A549 (cell line): ENCODE measurements around the gene U2AF1L4. TPM values are rescaled to one million over a fixed set of nuclear protein-coding genes. Genes with fewer than 3 reads are reported as not detected.
A peak's percentile ranks its signal among the peaks of the same experiment; 100 is the strongest.

Experiments used
- ATAC-seq, 2 experiments: fragments of 200-7000 bp in 1 of 2; fragments of >200 bp in 1 of 2; cut with Nextera tagmentation in 1 of 2; cut with Tn5 transposase in 1 of 2; 3 replicates each; pipeline versions ENCODE4 v1.8.0 to v1.9.1; 2018 to 2020; ENCODE audit warnings: mild to moderate bottlenecking in 1 of 2, moderate library complexity in 1 of 2
- CTCF ChIA-PET: fragments of 300-600 bp; sonication (Branson Sonifier 250); formaldehyde crosslinking; extraction: SDS; loops from one replicate; lab custom pipeline; 2021; ENCODE audit warnings: antibody characterized with exemption, inconsistent platforms; lab: Yijun Ruan, JAX
- POLR2A ChIA-PET: fragments of 350-600 bp; formaldehyde crosslinking; extraction: SDS; loops from one replicate; lab custom pipeline; 2021; ENCODE audit warnings: antibody characterized with exemption, inconsistent platforms; lab: Yijun Ruan, JAX
- DNase-seq, 2 experiments: peaks; one replicate each; pipeline versions ENCODE4 v3.0.0 to v3.0.0-alpha.2; 2011 to 2016; ENCODE audit warnings: low read depth in 1 of 2, low spot score in 1 of 2
- FAIRE-seq: peaks from 2 replicates; lab custom pipeline; 2011; peaks lifted over from hg19 to GRCh38; lab: Jason Lieb, UNC
- H3K27ac ChIP-seq, 2 experiments: fragments of >200 bp; sonication (Bioruptor Twin); formaldehyde crosslinking; 3 replicates each; pipeline ENCODE4 v1.5.1; 2016 to 2017
- H3K4me1 ChIP-seq: fragments of >200 bp; sonication (Bioruptor Twin); formaldehyde crosslinking; 3 replicates; pipeline ENCODE4 v1.6.1; 2016
- H3K4me2 ChIP-seq: fragments of >200 bp; sonication (Bioruptor Twin); formaldehyde crosslinking; 3 replicates; pipeline ENCODE4 v1.6.1; 2016
- H3K4me3 ChIP-seq: fragments of >200 bp; sonication (Bioruptor Twin); formaldehyde crosslinking; 3 replicates; pipeline ENCODE4 v1.5.1; 2016
- H3K9me3 ChIP-seq: fragments of >200 bp; sonication (Bioruptor Twin); formaldehyde crosslinking; 3 replicates; pipeline ENCODE4 v1.6.1; 2016
- BHLHE40 ChIP-seq: IDR thresholded peaks from 2 replicates; pipeline ENCODE4 v1.6.1; 2012; ENCODE audit warnings: low read depth, low read length, inconsistent platforms
- CHD2 ChIP-seq: fragments of 150-350 bp; IDR thresholded peaks from 2 replicates; pipeline ENCODE4 v1.6.1; 2014; ENCODE audit warnings: low read length; ENCODE audit not compliant: partially characterized antibody
- EHF ChIP-seq: fragments of 250-450 bp; sonication (Bioruptor Pico); IDR thresholded peaks from 2 replicates; pipeline ENCODE4 v1.5.0; 2020; ENCODE audit warnings: mild to moderate bottlenecking
- FOSL2 ChIP-seq, 2 experiments: fragments of 450-650 bp in 1 of 2; fragments of >200 bp in 1 of 2; sonication (Bioruptor Twin) in 1 of 2; formaldehyde crosslinking; IDR thresholded peaks; 2 replicates each; pipeline versions ENCODE4 v1.5.0 to v1.6.1; 2016 to 2020; ENCODE audit warnings: mild to moderate bottlenecking in 1 of 2, moderate library complexity in 1 of 2
- HDAC2 ChIP-seq: fragments of 200-600 bp; sonication (generic); IDR thresholded peaks from 2 replicates; pipeline ENCODE4 v1.6.1; 2016
- JUN ChIP-seq, 2 experiments: fragments of >200 bp; sonication (Bioruptor Twin); formaldehyde crosslinking; IDR thresholded peaks; 2 replicates in 1 of 2; 3 replicates in 1 of 2; pipeline ENCODE4 v1.6.1; 2016 to 2017
- KDM5A ChIP-seq: fragments of 200-600 bp; sonication (generic); IDR thresholded peaks from 2 replicates; pipeline ENCODE4 v1.6.1; 2016; ENCODE audit warnings: antibody characterized with exemption, mild to moderate bottlenecking
- MAFK ChIP-seq: fragments of 450-650 bp; IDR thresholded peaks from 2 replicates; pipeline ENCODE4 v1.6.1; 2014; ENCODE audit not compliant: partially characterized antibody
- MAZ ChIP-seq: fragments of 150-350 bp; IDR thresholded peaks from 2 replicates; pipeline ENCODE4 v1.6.1; 2014; ENCODE audit warnings: antibody characterized with exemption, low read depth, low read length, borderline replicate concordance
- MYC ChIP-seq: IDR thresholded peaks from 2 replicates; pipeline ENCODE4 v1.6.1; 2012; ENCODE audit warnings: mild to moderate bottlenecking, inconsistent platforms, low read length, improper control_type of control experiment, borderline replicate concordance
- NFE2L2 ChIP-seq: fragments of 150-350 bp; conservative IDR thresholded peaks from 2 replicates; pipeline ENCODE4 v1.6.1; 2014; ENCODE audit warnings: low read length
- NR3C1 ChIP-seq: fragments of >200 bp; sonication (Bioruptor Twin); formaldehyde crosslinking; IDR thresholded peaks from 3 replicates; pipeline ENCODE4 v1.6.1; 2017
- PHF8 ChIP-seq: fragments of 200-600 bp; sonication (generic); IDR thresholded peaks from 2 replicates; pipeline ENCODE4 v1.6.1; 2016; ENCODE audit warnings: low read depth, mild to moderate bottlenecking, antibody characterized with exemption, moderate library complexity, borderline replicate concordance
- RAD21 ChIP-seq, 2 experiments: fragments of >200 bp in 1 of 2; sonication (Bioruptor Twin) in 1 of 2; formaldehyde crosslinking in 1 of 2; IDR thresholded peaks in 1 of 2; conservative IDR thresholded peaks in 1 of 2; 2 replicates in 1 of 2; 3 replicates in 1 of 2; pipeline ENCODE4 v1.6.1; 2012 to 2018; ENCODE audit warnings: inconsistent platforms in 1 of 2
- RARB ChIP-seq: fragments of 250-450 bp; sonication (Bioruptor Pico); IDR thresholded peaks from 2 replicates; pipeline ENCODE4 v1.8.0; 2021; ENCODE audit warnings: mild to moderate bottlenecking, moderate library complexity
- RNF2 ChIP-seq: fragments of 200-600 bp; sonication (generic); IDR thresholded peaks from 2 replicates; pipeline ENCODE4 v1.6.1; 2016; ENCODE audit warnings: low read depth, mild to moderate bottlenecking, antibody characterized with exemption, moderate library complexity, borderline replicate concordance
- SREBF2 ChIP-seq: fragments of 450-650 bp; IDR thresholded peaks from 2 replicates; pipeline ENCODE4 v1.6.1; 2014; ENCODE audit warnings: mild to moderate bottlenecking, moderate library complexity
- TP53 ChIP-seq: fragments of 250-450 bp; sonication (Bioruptor Pico); IDR thresholded peaks from 2 replicates; pipeline ENCODE4 v1.5.0; 2021; ENCODE audit warnings: mild to moderate bottlenecking, moderate library complexity
- ZFP36 ChIP-seq: fragments of 450-650 bp; IDR thresholded peaks from 2 replicates; pipeline ENCODE4 v1.6.1; 2014; ENCODE audit warnings: borderline replicate concordance; ENCODE audit not compliant: partially characterized antibody
- ZNF302 ChIP-seq: fragments of 250-450 bp; sonication (Bioruptor Pico); IDR thresholded peaks from 2 replicates; pipeline ENCODE4 v1.9.0; 2021; ENCODE audit warnings: inconsistent platforms, mild to moderate bottlenecking, moderate library complexity
- ZSCAN20 ChIP-seq: fragments of 250-450 bp; sonication (Bioruptor Pico); IDR thresholded peaks from 2 replicates; pipeline ENCODE4 v1.8.0; 2022; ENCODE audit warnings: mild to moderate bottlenecking, moderate library complexity
- WGBS: methylation state at CpG from one replicate; pipeline ENCODE4 v1.1.6; 2017; ENCODE audit errors: missing lambda C conversion rate; 5-methylcytosine and 5-hydroxymethylcytosine counted together
- polyA plus RNA-seq, 4 experiments: library from polyadenylated mRNA; depleted of rRNA in 3 of 4; stranded (reverse); fragments of >200 nt; fragmentation: RNase III in 1 of 4; extraction: RNeasy Plus Mini Kit Qiagen cat#74134 plus additional on column Dnase treatment in 1 of 4; gene quantifications; 2 replicates in 3 of 4; 3 replicates in 1 of 4; pipeline ENCODE4 v1.2.3, GENCODE V29; 2011 to 2017
- TF ChIP-seq, protein P1 (sequence below): IDR thresholded peaks from 2 replicates; pipeline ENCODE4 v1.6.1; 2012
- TF ChIP-seq, protein P2 (sequence below): IDR thresholded peaks from 2 replicates; pipeline ENCODE4 v1.6.1; 2012; ENCODE audit warnings: low read depth, borderline replicate concordance
- TF ChIP-seq, protein P3 (sequence below): fragments of >200 bp; sonication (Bioruptor Twin); formaldehyde crosslinking; IDR thresholded peaks from 3 replicates; pipeline ENCODE4 v1.5.1; 2016

Gene U2AF1L4
- polyA plus RNA-seq, 2 of the 4 experiments (the other 2 are of a cell fraction), result 41.1 to 42.8 TPM

DNA sequence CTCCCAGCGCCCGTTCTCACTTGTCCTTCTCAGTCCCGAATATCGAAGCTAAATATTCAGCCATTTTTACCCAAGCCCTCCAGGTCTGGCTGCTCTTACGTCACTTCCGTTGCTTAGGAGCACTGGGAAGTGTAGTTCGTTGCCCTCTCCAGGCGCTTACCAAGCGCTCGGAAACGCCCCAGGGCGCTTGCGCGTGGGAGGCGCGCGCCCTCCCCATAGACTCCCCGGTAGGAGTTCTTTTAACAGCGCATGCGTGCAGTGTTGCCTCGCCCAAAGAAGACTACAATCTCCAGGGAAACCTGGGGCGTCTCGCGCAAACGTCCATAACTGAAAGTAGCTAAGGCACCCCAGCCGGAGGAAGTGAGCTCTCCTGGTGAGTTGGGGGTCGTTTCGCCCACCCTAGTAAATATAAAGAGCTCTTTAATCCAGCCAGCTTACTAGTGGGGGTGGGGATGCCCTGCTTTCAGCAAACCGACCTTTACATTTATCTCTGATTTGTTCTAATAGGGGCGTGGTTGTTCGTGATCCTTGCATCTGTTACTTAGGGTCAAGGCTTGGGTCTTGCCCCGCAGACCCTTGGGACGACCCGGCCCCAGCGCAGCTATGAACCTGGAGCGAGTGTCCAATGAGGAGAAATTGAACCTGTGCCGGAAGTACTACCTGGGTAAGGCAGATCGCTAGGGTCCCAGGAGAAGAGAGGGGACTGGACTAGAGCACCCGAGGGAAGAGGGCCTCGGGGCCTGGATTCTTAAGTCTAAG, at the start of gene U2AF1L4, which contains the start of gene PSENEN (continued):
- peak; percentile 38; the same call in 1 of the 2 replicates for TF ChIP-seq KDM5A
- TF ChIP-seq, protein P1, sequence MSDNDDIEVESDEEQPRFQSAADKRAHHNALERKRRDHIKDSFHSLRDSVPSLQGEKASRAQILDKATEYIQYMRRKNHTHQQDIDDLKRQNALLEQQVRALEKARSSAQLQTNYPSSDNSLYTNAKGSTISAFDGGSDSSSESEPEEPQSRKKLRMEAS, result peak; percentile 4; the same call in 1 of the 2 replicates
- TF ChIP-seq, protein P2, sequence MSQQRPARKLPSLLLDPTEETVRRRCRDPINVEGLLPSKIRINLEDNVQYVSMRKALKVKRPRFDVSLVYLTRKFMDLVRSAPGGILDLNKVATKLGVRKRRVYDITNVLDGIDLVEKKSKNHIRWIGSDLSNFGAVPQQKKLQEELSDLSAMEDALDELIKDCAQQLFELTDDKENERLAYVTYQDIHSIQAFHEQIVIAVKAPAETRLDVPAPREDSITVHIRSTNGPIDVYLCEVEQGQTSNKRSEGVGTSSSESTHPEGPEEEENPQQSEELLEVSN, result no peak
- no peak for TF ChIP-seq ZNF302 (CRISPR knock-in tag)
- 0 out of 2 replicates have a peak, but pooled peaks have one; percentile 28 for TF ChIP-seq TP53 (CRISPR knock-in tag)
- 0 out of 2 replicates have a peak, but pooled peaks have one; percentile 1 for TF ChIP-seq MYC
- no peak for TF ChIP-seq ZFP36

DNA sequence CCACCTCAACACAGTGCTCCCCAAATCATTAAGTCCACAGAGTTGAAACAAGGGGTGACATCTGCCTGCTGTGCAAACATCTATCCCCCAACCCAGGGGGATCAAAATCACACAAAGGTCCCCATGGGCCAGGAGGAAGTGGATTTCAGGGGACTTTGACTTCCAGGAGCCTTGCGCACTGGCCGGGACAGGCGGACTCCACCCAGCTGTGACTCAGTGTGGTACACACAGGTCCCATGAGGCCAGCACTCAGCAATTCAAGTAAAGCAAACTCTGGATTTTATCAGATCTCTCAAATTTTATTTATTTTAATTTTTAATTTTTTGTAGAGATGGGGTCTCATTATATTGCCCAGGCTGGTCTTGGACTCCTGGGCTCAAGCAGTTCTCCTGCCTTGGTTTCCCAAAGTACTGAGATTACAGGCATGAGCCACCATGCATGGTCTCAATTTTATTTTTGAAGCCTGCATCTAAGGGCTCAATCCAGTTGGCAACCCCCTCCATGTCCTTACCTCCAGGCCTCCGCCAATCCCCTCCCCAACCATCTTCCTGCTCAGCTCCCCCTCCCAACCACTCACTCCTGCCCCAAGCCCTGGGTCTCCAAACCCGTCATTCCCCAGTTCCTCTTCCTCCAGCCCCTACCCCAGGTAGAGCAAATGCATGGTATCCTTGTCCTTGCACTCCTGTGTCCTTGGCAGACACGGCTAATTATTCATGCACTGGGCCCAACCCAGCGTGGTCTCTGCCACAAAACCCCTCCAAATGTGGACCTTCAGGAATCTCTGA, 48.4 kb upstream of the U2AF1L4 start:
- FAIRE-seq, result no peak
- POLR2A ChIA-PET, result no interaction called here
- TF ChIP-seq HDAC2, result no peak
- TF ChIP-seq, protein P3, sequence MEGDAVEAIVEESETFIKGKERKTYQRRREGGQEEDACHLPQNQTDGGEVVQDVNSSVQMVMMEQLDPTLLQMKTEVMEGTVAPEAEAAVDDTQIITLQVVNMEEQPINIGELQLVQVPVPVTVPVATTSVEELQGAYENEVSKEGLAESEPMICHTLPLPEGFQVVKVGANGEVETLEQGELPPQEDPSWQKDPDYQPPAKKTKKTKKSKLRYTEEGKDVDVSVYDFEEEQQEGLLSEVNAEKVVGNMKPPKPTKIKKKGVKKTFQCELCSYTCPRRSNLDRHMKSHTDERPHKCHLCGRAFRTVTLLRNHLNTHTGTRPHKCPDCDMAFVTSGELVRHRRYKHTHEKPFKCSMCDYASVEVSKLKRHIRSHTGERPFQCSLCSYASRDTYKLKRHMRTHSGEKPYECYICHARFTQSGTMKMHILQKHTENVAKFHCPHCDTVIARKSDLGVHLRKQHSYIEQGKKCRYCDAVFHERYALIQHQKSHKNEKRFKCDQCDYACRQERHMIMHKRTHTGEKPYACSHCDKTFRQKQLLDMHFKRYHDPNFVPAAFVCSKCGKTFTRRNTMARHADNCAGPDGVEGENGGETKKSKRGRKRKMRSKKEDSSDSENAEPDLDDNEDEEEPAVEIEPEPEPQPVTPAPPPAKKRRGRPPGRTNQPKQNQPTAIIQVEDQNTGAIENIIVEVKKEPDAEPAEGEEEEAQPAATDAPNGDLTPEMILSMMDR, result no peak
- TF ChIP-seq MAZ, result no peak
- no peak for TF ChIP-seq JUN (IDR thresholded peaks at IDR 0.05)
- no peak for TF ChIP-seq NFE2L2
- no peak for TF ChIP-seq RNF2
- no peak for TF ChIP-seq MAFK
- no peak for TF ChIP-seq ZSCAN20
- no peak for TF ChIP-seq BHLHE40
- TF ChIP-seq NR3C1, result no peak
- TF ChIP-seq RARB, result no peak
- TF ChIP-seq RAD21 (conservative IDR thresholded peaks at IDR 0.05 in 1 of 2, IDR thresholded peaks at IDR 0.05 in 1 of 2), result no peak
- no peak for TF ChIP-seq CHD2
- TF ChIP-seq SREBF2, result no peak
- TF ChIP-seq EHF (CRISPR knock-in tag), result no peak
- TF ChIP-seq FOSL2 (IDR thresholded peaks at IDR 0.05), result no peak
- TF ChIP-seq FOSL2 (CRISPR knock-in tag; IDR thresholded peaks at IDR 0.05), result no peak
- TF ChIP-seq PHF8, result no peak
- CTCF ChIA-PET, result interaction anchor here (0.6 to 1.3 kb wide), 8 partner anchors 11 to 445 kb away, joined by 3 to 4 read pairs (median 3); no protein-coding TSS in a partner anchor
- Histone ChIP-seq H3K9me3 (no peaks in the 10 kb centered on the region), H3K4me2 (no peak overlapping the region), H3K4me3 (no peak overlapping the region), H3K4me1 (peaks cover 8% of the 10 kb centered on the region), H3K27ac (no peak overlapping the region)
- ATAC-seq, result no peak
- WGBS, result 63% methylated on average over 7 of the region's 7 CpGs
- peak; percentile 42 to 53 for DNase-seq
